Measurements from ENCODE around the gene RAPGEF1. TPM values are rescaled to one million over a fixed set of nuclear protein-coding genes. Genes with fewer than 3 reads are reported as not detected.
A peak's percentile ranks its signal among the peaks of the same experiment; 100 is the strongest.

RAPGEF1 gene
- total RNA-seq, 3 donors from 2014 or later, result 67.1 to 103 (median 84.2) TPM

- Histone ChIP-seq H3K4me1 (ENCODE audit: low read depth) (peaks cover 29% of the 10 kb centered on the region), H3K9me3 (no peaks in the 10 kb centered on the region), H3K36me3 (ENCODE audit: low read depth) (no peaks in the 10 kb centered on the region), H3K4me3 (no peak overlapping the region)
- no peak for ATAC-seq
- intact Hi-C loops (cut with DNase I, micrococcal nuclease), result loop anchor here in 1 of 2 donors (10.0 kb wide), 1 partner anchor 55 kb away; no protein-coding TSS in a partner anchor
- DNase-seq, result no peak
- no peak for TF ChIP-seq CTCF (IDR thresholded peaks at IDR 0.05)
Measured at GRCh38 chr9:131679261-131680020, 60.4 kb downstream of the RAPGEF1 start.

GRCh38 chr9:131678499-131679111, 61.3 kb downstream of the RAPGEF1 start:
- intact Hi-C loops (cut with DNase I, micrococcal nuclease), result loop anchor here in 1 of 2 donors (10.0 kb wide), 1 partner anchor 56 kb away; no protein-coding TSS in a partner anchor

GRCh38 chr9:131677444-131678180, 62.3 kb downstream of the RAPGEF1 start:
- DNase-seq (no peak), ATAC-seq (peak; percentile 36)
- H3K4me3 ChIP-seq, result no peak overlapping the region
- intact Hi-C loops (cut with DNase I, micrococcal nuclease), result loop anchor here in 1 of 2 donors (10.0 kb wide), 1 partner anchor 57 kb away; no protein-coding TSS in a partner anchor
- no peaks in the 10 kb centered on the region for H3K9me3 ChIP-seq
- peaks cover 32% of the 10 kb centered on the region for H3K4me1 ChIP-seq (ENCODE audit: low read depth)
- H3K36me3 ChIP-seq (ENCODE audit: low read depth), result no peaks in the 10 kb centered on the region
- no peak for TF ChIP-seq CTCF (IDR thresholded peaks at IDR 0.05)

More at GRCh38 chr9:131678499-131679111, 61.3 kb downstream of the RAPGEF1 start:
- ATAC-seq (peak; percentile 87), DNase-seq (peak; percentile 62 to 86 (median 64))
- H3K4me1 ChIP-seq (ENCODE audit: low read depth), result peaks cover 29% of the 10 kb centered on the region
- no peak for TF ChIP-seq CTCF (IDR thresholded peaks at IDR 0.05)
- no peaks in the 10 kb centered on the region for H3K9me3 ChIP-seq
- H3K4me3 ChIP-seq, result no peak overlapping the region
- no peaks in the 10 kb centered on the region for H3K36me3 ChIP-seq (ENCODE audit: low read depth)

GRCh38 chr9:131677049-131677443, 62.8 kb downstream of the RAPGEF1 start:
- DNase-seq (no peak), ATAC-seq (no peak)
- Histone ChIP-seq H3K4me3 (no peak overlapping the region), H3K4me1 (ENCODE audit: low read depth) (peaks cover 34% of the 10 kb centered on the region), H3K9me3 (no peaks in the 10 kb centered on the region), H3K36me3 (ENCODE audit: low read depth) (no peaks in the 10 kb centered on the region)
- intact Hi-C loops (cut with DNase I, micrococcal nuclease), result loop anchor here in 1 of 2 donors (10.0 kb wide), 1 partner anchor 58 kb away; no protein-coding TSS in a partner anchor
- no peak for TF ChIP-seq CTCF (IDR thresholded peaks at IDR 0.05)

- peaks cover 34% of the 10 kb centered on the region for H3K4me1 ChIP-seq (ENCODE audit: low read depth)
- no peak overlapping the region for H3K4me3 ChIP-seq
Measured at GRCh38 chr9:131676431-131676972, 63.4 kb downstream of the RAPGEF1 start.

More at GRCh38 chr9:131676431-131676972, 63.4 kb downstream of the RAPGEF1 start:
- ATAC-seq (peak; percentile 36), DNase-seq (no peak)
- TF ChIP-seq CTCF (IDR thresholded peaks at IDR 0.05), result no peak
- intact Hi-C loops (cut with DNase I, micrococcal nuclease), result loop anchor here in 1 of 2 donors (10.0 kb wide), 1 partner anchor 58 kb away; no protein-coding TSS in a partner anchor
- no peaks in the 10 kb centered on the region for H3K36me3 ChIP-seq (ENCODE audit: low read depth)
- no peaks in the 10 kb centered on the region for H3K9me3 ChIP-seq

Measured in mucosa of descending colon (tissue), 3 donors.